Measurements from ENCODE around the gene ETF1.

- no peak for TF ChIP-seq CTCF (IDR thresholded peaks at IDR 0.05; ENCODE audit: insufficient read depth, low read depth, low read length)
- no peak for TF ChIP-seq EZH2 (IDR thresholded peaks at IDR 0.05; ENCODE audit: insufficient read depth, low read length)
Observed at GRCh38 chr5:138517437-138517836, 25.6 kb downstream of the ETF1 start.

Data from astrocyte (in vitro differentiated cells and primary cell).